GM23338 (cell line): ENCODE data around the gene NFIB. TPM values are rescaled to one million over a fixed set of nuclear protein-coding genes. Genes with fewer than 3 reads are reported as not detected.

ENCODE experiments used
- ATAC-seq: fragments of 200-7000 bp; cut with Tn5 transposase; 3 replicates; pipeline ENCODE4 v1.9.1; 2020
- DNase-seq: peaks from one replicate; pipeline ENCODE4 v3.0.0-alpha.2; 2015; ENCODE audit warnings: low spot score
- H2AFZ ChIP-seq: fragments of 200-600 bp; sonication (generic); 2 replicates; pipeline ENCODE4 v1.8.0; 2016; ENCODE audit warnings: antibody characterized with exemption, mild to moderate bottlenecking, moderate library complexity
- H3F3A ChIP-seq: fragments of 200-600 bp; sonication (generic); replicated peaks from 2 replicates; pipeline ENCODE4 v1.8.0; 2017; ENCODE audit warnings: antibody characterized with exemption, mixed run types, low read depth
- H3K27ac ChIP-seq: fragments of 200-600 bp; sonication (generic); 2 replicates; pipeline ENCODE4 v1.6.1; 2016; ENCODE audit warnings: low read depth
- H3K27me3 ChIP-seq: fragments of 200-600 bp; sonication (generic); 2 replicates; pipeline ENCODE4 v1.8.0; 2016; ENCODE audit warnings: mild to moderate bottlenecking, mixed run types, moderate library complexity; ENCODE audit not compliant: insufficient read depth
- H3K36me3 ChIP-seq: fragments of 200-600 bp; sonication (generic); 2 replicates; pipeline ENCODE4 v1.8.0; 2016; ENCODE audit warnings: mild to moderate bottlenecking; ENCODE audit not compliant: insufficient read depth
- H3K4me1 ChIP-seq: fragments of 200-600 bp; sonication (generic); 2 replicates; pipeline ENCODE4 v1.8.0; 2016; ENCODE audit warnings: mild to moderate bottlenecking, moderate library complexity; ENCODE audit not compliant: insufficient read depth
- H3K4me2 ChIP-seq: fragments of 200-600 bp; sonication (generic); 2 replicates; pipeline ENCODE4 v1.7.1; 2017; ENCODE audit warnings: mixed run types
- H3K4me3 ChIP-seq: fragments of 200-600 bp; sonication (generic); 2 replicates; pipeline ENCODE4 v1.6.1; 2016; ENCODE audit warnings: mixed run types
- H3K79me2 ChIP-seq: fragments of 200-600 bp; sonication (generic); replicated peaks from 2 replicates; pipeline ENCODE4 v1.8.0; 2017; ENCODE audit warnings: mild to moderate bottlenecking; ENCODE audit not compliant: insufficient read depth
- H3K9me2 ChIP-seq: fragments of 200-600 bp; sonication (generic); 2 replicates; pipeline ENCODE4 v1.8.0; 2017; ENCODE audit not compliant: insufficient read depth
- H4K20me1 ChIP-seq: fragments of 200-600 bp; sonication (generic); replicated peaks from 2 replicates; pipeline ENCODE4 v1.8.0; 2017; ENCODE audit warnings: mild to moderate bottlenecking; ENCODE audit not compliant: insufficient read depth
- H3K27ac Mint-ChIP-seq: 2 replicates; pipeline ENCODE4 v1.8.0; 2020; ENCODE audit warnings: inconsistent platforms, mild to moderate bottlenecking, moderate library complexity, mixed read lengths
- H3K27me3 Mint-ChIP-seq: 3 replicates; pipeline ENCODE4 v1.8.0; 2022; ENCODE audit warnings: low read depth, mild to moderate bottlenecking, moderate library complexity, mixed read lengths, inconsistent platforms; ENCODE audit not compliant: insufficient read depth, poor library complexity
- H3K36me3 Mint-ChIP-seq: 3 replicates; pipeline ENCODE4 v1.8.0; 2021; ENCODE audit warnings: low read depth, mild to moderate bottlenecking, inconsistent platforms, moderate library complexity, mixed read lengths
- H3K4me1 Mint-ChIP-seq: 3 replicates; pipeline ENCODE4 v1.8.0; 2020; ENCODE audit warnings: mild to moderate bottlenecking, inconsistent platforms, mixed read lengths
- H3K4me3 Mint-ChIP-seq: 3 replicates; pipeline ENCODE4 v1.8.0; 2021; ENCODE audit warnings: moderate library complexity, mild to moderate bottlenecking, inconsistent platforms, mixed read lengths
- H3K9me3 Mint-ChIP-seq: 3 replicates; pipeline ENCODE4 v1.8.0; 2020; ENCODE audit warnings: moderate library complexity, mild to moderate bottlenecking, inconsistent platforms, mixed read lengths
- CREB1 ChIP-seq: fragments of 250-450 bp; sonication (Bioruptor Pico); IDR thresholded peaks from 2 replicates; pipeline ENCODE4 v1.5.0; 2020; ENCODE audit warnings: low read depth, mild to moderate bottlenecking, moderate library complexity
- CTCF ChIP-seq, 2 experiments: fragments of 200-600 bp in 1 of 2; sonication (generic) in 1 of 2; conservative IDR thresholded peaks; 2 replicates each; pipeline versions ENCODE4 v1.5.1 to v1.6.1; 2016 to 2017; ENCODE audit warnings: antibody characterized with exemption in 2 of 2, low read depth in 2 of 2, mild to moderate bottlenecking in 2 of 2, moderate library complexity in 1 of 2
- EZH2 ChIP-seq: fragments of 200-600 bp; sonication (generic); IDR thresholded peaks from one replicate; pipeline ENCODE4 v1.8.0; 2017; ENCODE audit warnings: antibody characterized with exemption, mild to moderate bottlenecking, low read depth; ENCODE audit not compliant: unreplicated experiment
- EZH2phosphoT487 ChIP-seq: fragments of 200-600 bp; sonication (generic); IDR thresholded peaks from one replicate; pipeline ENCODE4 v1.8.1; 2018; ENCODE audit warnings: antibody characterized with exemption; ENCODE audit not compliant: unreplicated experiment
- JUNB ChIP-seq: IDR thresholded peaks from one replicate; pipeline ENCODE4 v1.6.1; 2016; ENCODE audit warnings: antibody characterized with exemption; ENCODE audit not compliant: unreplicated experiment
- NANOG ChIP-seq: IDR thresholded peaks from 2 replicates; pipeline ENCODE4 v1.6.1; 2016; ENCODE audit warnings: antibody characterized with exemption, borderline replicate concordance
- POLR2AphosphoS5 ChIP-seq: IDR thresholded peaks from 2 replicates; pipeline ENCODE4 v1.6.1; 2016; ENCODE audit warnings: antibody characterized with exemption, low read depth
- REST ChIP-seq: IDR thresholded peaks from one replicate; pipeline ENCODE4 v1.6.1; 2018; ENCODE audit warnings: antibody characterized with exemption; ENCODE audit not compliant: unreplicated experiment
- STAT1 ChIP-seq: IDR thresholded peaks from one replicate; pipeline ENCODE4 v1.6.1; 2016; ENCODE audit warnings: antibody characterized with exemption; ENCODE audit not compliant: unreplicated experiment
- ZNF114 ChIP-seq: fragments of 250-450 bp; sonication (Bioruptor Pico); IDR thresholded peaks from 2 replicates; pipeline ENCODE4 v1.5.0; 2020; ENCODE audit warnings: mild to moderate bottlenecking, moderate library complexity
- ZNF331 ChIP-seq: fragments of 250-450 bp; sonication (Bioruptor Pico); IDR thresholded peaks from 2 replicates; pipeline ENCODE4 v1.5.0; 2020; ENCODE audit warnings: low read depth, mild to moderate bottlenecking, moderate library complexity
- polyA plus RNA-seq: library from polyadenylated mRNA; unstranded; fragments of >200 nt; fragmentation: Nextera tagmentation; extraction: Ambion mirVana; gene quantifications from 2 replicates; pipeline ENCODE4 v1.2.1, GENCODE V29; 2016
- total RNA-seq: library from RNA; depleted of rRNA; stranded (reverse); fragments of >200 nt; shearing (Covaris generic); gene quantifications from 2 replicates; pipeline ENCODE4 v1.2.3, GENCODE V29; 2014
- TF ChIP-seq, protein P1 (sequence below): fragments of 250-450 bp; sonication (Bioruptor Pico); IDR thresholded peaks from 2 replicates; pipeline ENCODE4 v1.5.0; 2020; ENCODE audit warnings: mild to moderate bottlenecking, moderate library complexity
- TF ChIP-seq, protein P2 (sequence below): IDR thresholded peaks from 2 replicates; pipeline ENCODE4 v1.6.1; 2016; ENCODE audit warnings: antibody characterized with exemption

The NFIB gene
- total and polyA plus RNA-seq, 2 experiments from 2014 or later: 3.9 to 4.7 TPM

DNA sequence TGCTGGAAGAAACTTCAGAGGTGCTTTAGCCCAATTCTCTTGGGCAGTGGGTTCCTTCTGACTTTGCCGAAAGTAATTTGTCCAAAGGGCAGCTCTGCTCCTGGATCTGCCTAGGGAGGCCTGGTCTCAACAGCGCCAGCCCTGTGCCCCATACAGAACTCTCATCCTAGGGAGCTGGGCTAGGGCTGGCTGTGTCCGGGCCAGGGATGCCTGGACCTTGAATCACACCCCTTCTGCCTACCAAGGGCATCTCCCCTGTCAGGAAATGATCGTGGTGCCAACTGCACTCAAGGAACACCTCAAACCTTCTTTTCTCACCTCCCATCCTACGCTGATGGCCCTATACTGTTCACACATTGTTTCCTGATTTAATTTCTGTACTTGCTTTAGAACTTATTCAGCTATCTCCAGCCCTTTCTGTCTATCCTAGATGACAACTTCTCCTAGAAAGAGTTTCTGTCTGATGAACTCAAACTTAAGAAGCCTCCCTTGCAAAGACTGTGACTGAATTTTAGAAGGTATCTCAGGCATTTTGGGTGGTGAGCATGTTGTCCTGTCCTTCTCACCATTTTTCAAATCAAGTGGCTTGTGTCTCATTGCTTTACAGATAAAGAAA lies 37.4 kb upstream of the NFIB start:
- no peak for TF ChIP-seq JUNB
- no peak for TF ChIP-seq CTCF (conservative IDR thresholded peaks at IDR 0.05; ENCODE audit: low read depth in 2 of 2)
- TF ChIP-seq REST: no peak
- TF ChIP-seq CREB1 (CRISPR knock-in tag): no peak
- TF ChIP-seq, protein P1, sequence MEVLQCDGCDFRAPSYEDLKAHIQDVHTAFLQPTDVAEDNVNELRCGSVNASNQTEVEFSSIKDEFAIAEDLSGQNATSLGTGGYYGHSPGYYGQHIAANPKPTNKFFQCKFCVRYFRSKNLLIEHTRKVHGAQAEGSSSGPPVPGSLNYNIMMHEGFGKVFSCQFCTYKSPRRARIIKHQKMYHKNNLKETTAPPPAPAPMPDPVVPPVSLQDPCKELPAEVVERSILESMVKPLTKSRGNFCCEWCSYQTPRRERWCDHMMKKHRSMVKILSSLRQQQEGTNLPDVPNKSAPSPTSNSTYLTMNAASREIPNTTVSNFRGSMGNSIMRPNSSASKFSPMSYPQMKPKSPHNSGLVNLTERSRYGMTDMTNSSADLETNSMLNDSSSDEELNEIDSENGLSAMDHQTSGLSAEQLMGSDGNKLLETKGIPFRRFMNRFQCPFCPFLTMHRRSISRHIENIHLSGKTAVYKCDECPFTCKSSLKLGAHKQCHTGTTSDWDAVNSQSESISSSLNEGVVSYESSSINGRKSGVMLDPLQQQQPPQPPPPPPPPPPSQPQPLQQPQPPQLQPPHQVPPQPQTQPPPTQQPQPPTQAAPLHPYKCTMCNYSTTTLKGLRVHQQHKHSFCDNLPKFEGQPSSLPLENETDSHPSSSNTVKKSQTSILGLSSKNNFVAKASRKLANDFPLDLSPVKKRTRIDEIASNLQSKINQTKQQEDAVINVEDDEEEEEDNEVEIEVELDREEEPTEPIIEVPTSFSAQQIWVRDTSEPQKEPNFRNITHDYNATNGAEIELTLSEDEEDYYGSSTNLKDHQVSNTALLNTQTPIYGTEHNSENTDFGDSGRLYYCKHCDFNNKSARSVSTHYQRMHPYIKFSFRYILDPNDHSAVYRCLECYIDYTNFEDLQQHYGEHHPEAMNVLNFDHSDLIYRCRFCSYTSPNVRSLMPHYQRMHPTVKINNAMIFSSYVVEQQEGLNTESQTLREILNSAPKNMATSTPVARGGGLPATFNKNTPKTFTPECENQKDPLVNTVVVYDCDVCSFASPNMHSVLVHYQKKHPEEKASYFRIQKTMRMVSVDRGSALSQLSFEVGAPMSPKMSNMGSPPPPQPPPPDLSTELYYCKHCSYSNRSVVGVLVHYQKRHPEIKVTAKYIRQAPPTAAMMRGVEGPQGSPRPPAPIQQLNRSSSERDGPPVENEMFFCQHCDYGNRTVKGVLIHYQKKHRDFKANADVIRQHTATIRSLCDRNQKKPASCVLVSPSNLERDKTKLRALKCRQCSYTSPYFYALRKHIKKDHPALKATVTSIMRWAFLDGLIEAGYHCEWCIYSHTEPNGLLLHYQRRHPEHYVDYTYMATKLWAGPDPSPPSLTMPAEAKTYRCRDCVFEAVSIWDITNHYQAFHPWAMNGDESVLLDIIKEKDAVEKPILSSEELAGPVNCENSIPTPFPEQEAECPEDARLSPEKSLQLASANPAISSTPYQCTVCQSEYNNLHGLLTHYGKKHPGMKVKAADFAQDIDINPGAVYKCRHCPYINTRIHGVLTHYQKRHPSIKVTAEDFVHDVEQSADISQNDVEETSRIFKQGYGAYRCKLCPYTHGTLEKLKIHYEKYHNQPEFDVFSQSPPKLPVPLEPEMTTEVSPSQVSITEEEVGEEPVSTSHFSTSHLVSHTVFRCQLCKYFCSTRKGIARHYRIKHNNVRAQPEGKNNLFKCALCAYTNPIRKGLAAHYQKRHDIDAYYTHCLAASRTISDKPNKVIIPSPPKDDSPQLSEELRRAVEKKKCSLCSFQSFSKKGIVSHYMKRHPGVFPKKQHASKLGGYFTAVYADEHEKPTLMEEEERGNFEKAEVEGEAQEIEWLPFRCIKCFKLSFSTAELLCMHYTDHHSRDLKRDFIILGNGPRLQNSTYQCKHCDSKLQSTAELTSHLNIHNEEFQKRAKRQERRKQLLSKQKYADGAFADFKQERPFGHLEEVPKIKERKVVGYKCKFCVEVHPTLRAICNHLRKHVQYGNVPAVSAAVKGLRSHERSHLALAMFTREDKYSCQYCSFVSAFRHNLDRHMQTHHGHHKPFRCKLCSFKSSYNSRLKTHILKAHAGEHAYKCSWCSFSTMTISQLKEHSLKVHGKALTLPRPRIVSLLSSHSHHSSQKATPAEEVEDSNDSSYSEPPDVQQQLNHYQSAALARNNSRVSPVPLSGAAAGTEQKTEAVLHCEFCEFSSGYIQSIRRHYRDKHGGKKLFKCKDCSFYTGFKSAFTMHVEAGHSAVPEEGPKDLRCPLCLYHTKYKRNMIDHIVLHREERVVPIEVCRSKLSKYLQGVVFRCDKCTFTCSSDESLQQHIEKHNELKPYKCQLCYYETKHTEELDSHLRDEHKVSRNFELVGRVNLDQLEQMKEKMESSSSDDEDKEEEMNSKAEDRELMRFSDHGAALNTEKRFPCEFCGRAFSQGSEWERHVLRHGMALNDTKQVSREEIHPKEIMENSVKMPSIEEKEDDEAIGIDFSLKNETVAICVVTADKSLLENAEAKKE (CRISPR knock-in tag): no peak
- TF ChIP-seq, protein P2, sequence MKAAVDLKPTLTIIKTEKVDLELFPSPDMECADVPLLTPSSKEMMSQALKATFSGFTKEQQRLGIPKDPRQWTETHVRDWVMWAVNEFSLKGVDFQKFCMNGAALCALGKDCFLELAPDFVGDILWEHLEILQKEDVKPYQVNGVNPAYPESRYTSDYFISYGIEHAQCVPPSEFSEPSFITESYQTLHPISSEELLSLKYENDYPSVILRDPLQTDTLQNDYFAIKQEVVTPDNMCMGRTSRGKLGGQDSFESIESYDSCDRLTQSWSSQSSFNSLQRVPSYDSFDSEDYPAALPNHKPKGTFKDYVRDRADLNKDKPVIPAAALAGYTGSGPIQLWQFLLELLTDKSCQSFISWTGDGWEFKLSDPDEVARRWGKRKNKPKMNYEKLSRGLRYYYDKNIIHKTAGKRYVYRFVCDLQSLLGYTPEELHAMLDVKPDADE: no peak
- TF ChIP-seq EZH2: no peak
- no peak for TF ChIP-seq POLR2AphosphoS5
- TF ChIP-seq STAT1: no peak
- TF ChIP-seq NANOG: no peak
- TF ChIP-seq ZNF331 (CRISPR knock-in tag): no peak
- TF ChIP-seq EZH2phosphoT487: no peak
- TF ChIP-seq ZNF114 (CRISPR knock-in tag): no peak
- peaks cover 49% of the 10 kb centered on the region for H3K4me1 Mint-ChIP-seq
- Histone ChIP-seq H2AFZ (no peak overlapping the region), H3K36me3 (peaks cover 5% of the 10 kb centered on the region; the same call in 1 of the 2 replicates), H3K27ac (no peak overlapping the region), H3K27me3 (peaks cover 84% of the 10 kb centered on the region), H3K4me1 (peaks cover 61% of the 10 kb centered on the region), H4K20me1 (no peaks in the 10 kb centered on the region), H3K4me3 (peak overlapping the region; percentile 88; the same call in 1 of the 2 replicates), H3K79me2 (no peaks in the 10 kb centered on the region), H3K4me2 (peak overlapping the region; percentile 100; the same call in 1 of the 2 replicates), H3K9me2 (no peaks in the 10 kb centered on the region), H3F3A (peaks cover 6% of the 10 kb centered on the region)
- H3K27ac Mint-ChIP-seq: no peak overlapping the region
- no peaks in the 10 kb centered on the region; the same call in 2 of the 3 replicates for H3K9me3 Mint-ChIP-seq
- no peak for ATAC-seq
- no peaks in the 10 kb centered on the region for H3K36me3 Mint-ChIP-seq
- H3K27me3 Mint-ChIP-seq: peaks cover 80% of the 10 kb centered on the region
- no peak for DNase-seq
- no peak overlapping the region; the same call in 2 of the 3 replicates for H3K4me3 Mint-ChIP-seq
